Activated naive CD4-positive, alpha-beta T cell treated with anti-CD3 and anti-CD28 coated beads for 36 hours (primary cell): ENCODE data around the gene GJB3. TPM values are rescaled to one million over a fixed set of nuclear protein-coding genes. Genes with fewer than 3 reads are reported as not detected.
"Not testable (repeated sequence)": the region's sequence is repeated elsewhere in the genome, so short reads cannot be mapped to it uniquely, and the experiment has no call there.

Source experiments
- CTCF ChIA-PET: fragments of 350-600 bp; sonication (Branson Sonifier 250); formaldehyde crosslinking; loops from one replicate; lab custom pipeline; 2021; ENCODE audit warnings: antibody characterized with exemption; lab: Charles Lee
- DNase-seq: peaks from one replicate; pipeline ENCODE4 v3.0.0-alpha.2; 2020
- H3K27ac Mint-ChIP-seq: one replicate; pipeline ENCODE4 v1.8.0; 2021; ENCODE audit warnings: mild to moderate bottlenecking, mixed read lengths
- H3K27me3 Mint-ChIP-seq: one replicate; pipeline ENCODE4 v1.8.0; 2021; ENCODE audit warnings: low read depth, mixed read lengths
- H3K36me3 Mint-ChIP-seq: one replicate; pipeline ENCODE4 v1.8.0; 2021; ENCODE audit warnings: low read depth, mixed read lengths
- H3K4me1 Mint-ChIP-seq: one replicate; pipeline ENCODE4 v1.8.0; 2021; ENCODE audit warnings: low read depth, mixed read lengths
- H3K4me3 Mint-ChIP-seq: one replicate; pipeline ENCODE4 v1.8.0; 2021; ENCODE audit warnings: mild to moderate bottlenecking, moderate library complexity, mixed read lengths
- H3K9me3 Mint-ChIP-seq: one replicate; pipeline ENCODE4 v1.8.0; 2021; ENCODE audit warnings: mixed read lengths
- intact Hi-C: fragments of 100-400 bp; cut with micrococcal nuclease; formaldehyde crosslinking; loops from one replicate; pipeline ENCODE4 v1.15.1; 2023
- total RNA-seq, 2 experiments: library from RNA; stranded (reverse); gene quantifications; one replicate each; pipeline ENCODE4 v1.2.3, GENCODE V29; 2021

GJB3 gene
- total RNA-seq, 2 experiments from 2014 or later: not detected

DNA sequence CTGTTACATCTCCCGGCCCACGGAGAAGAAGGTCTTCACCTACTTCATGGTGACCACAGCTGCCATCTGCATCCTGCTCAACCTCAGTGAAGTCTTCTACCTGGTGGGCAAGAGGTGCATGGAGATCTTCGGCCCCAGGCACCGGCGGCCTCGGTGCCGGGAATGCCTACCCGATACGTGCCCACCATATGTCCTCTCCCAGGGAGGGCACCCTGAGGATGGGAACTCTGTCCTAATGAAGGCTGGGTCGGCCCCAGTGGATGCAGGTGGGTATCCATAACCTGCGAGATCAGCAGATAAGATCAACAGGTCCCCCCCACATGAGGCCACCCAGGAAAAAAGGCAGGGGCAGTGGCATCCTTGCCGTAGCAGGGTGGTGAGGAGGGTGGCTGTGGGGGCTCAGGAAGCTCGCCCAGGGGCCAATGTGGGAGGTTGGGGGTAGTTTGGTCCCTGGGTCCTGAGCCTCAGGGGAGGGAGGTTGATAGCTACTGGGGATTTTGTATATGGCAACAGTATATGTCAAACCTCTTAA lies 19.2 kb upstream of the GJB3 start:
- intact Hi-C loops: no loop called here
- H3K36me3 Mint-ChIP-seq: no peaks in the 10 kb centered on the region
- peaks cover 2% of the 10 kb centered on the region for H3K27me3 Mint-ChIP-seq
- DNase-seq: no peak
- CTCF ChIA-PET: no interaction called here
- H3K9me3 Mint-ChIP-seq: no peaks in the 10 kb centered on the region
- H3K4me1 Mint-ChIP-seq: no peaks in the 10 kb centered on the region
- H3K4me3 Mint-ChIP-seq: no peak overlapping the region
- H3K27ac Mint-ChIP-seq: no peak overlapping the region

DNA sequence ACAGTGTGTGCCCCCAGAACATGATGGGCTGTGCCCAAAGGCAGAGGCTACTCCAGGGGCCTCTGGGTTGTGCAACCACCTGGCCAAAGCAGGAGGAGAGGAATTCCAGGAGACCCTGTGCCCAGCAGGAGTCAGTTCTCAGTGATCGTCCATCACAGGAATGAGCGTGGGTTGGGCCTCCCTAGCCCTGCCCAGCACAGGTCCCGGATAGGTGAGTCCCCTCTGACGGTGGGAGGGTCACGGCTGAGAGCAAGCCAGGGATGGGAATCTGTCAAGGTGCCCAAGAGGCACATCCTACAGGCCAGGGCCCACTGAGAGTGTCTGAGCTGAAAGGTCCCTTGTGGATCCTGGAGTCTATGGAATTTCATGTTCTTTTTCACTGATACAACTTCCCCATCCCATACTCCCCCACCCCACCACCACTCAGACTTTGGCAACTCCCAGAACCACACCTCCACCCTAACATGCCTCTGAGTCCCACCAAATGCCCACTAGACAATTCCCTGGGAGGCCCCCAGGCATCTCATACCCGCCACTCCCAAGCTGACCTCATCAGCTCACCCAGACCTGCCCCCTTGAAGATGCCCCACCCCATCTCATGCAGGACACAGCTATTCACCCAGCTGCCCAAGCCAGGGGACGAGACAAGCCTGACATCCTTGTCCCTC lies 18.4 kb upstream of the GJB3 start:
- Mint-ChIP-seq H3K4me1 (no peaks in the 10 kb centered on the region), H3K27ac (no peak overlapping the region), H3K27me3 (peaks cover 2% of the 10 kb centered on the region), H3K9me3 (no peaks in the 10 kb centered on the region), H3K36me3 (no peaks in the 10 kb centered on the region), H3K4me3 (no peak overlapping the region)
- DNase-seq: no peak
- CTCF ChIA-PET: no interaction called here
- intact Hi-C loops: no loop called here

DNA sequence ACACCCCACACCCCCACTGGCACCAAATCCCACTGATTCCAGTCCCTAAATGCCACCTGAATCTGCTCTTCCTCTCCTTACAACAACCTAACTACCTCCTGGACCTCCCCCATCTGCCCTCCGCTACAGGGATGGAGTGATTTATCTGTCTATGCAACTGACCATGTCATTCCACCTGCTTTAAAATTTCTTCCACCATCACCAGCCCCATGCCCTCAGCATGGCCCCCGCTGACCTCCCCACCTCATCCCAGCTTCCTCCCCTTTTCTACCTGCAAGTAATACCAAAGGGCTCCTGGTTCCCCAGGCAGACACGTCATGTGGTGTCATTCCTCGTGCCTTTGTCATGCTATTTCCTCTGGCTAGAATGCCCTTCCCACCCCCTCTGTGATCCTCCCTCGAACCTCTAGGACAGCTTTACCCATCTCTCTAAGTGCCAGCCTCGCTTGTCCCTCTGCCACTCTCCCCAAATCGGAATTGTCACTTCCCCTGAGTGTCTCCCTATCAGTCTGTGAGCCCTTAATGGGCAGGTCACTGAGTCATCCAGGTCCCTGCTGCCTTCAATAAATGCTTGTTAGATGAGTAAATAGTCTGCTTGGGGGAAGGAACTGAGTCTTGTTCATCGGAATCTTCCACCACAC lies 17.8 kb upstream of the GJB3 start:
- Mint-ChIP-seq H3K27me3 (peaks cover 2% of the 10 kb centered on the region), H3K4me3 (no peak overlapping the region), H3K27ac (no peak overlapping the region), H3K9me3 (no peaks in the 10 kb centered on the region), H3K4me1 (no peaks in the 10 kb centered on the region), H3K36me3 (no peaks in the 10 kb centered on the region)
- CTCF ChIA-PET: no interaction called here
- intact Hi-C loops: no loop called here
- no peak for DNase-seq

DNA sequence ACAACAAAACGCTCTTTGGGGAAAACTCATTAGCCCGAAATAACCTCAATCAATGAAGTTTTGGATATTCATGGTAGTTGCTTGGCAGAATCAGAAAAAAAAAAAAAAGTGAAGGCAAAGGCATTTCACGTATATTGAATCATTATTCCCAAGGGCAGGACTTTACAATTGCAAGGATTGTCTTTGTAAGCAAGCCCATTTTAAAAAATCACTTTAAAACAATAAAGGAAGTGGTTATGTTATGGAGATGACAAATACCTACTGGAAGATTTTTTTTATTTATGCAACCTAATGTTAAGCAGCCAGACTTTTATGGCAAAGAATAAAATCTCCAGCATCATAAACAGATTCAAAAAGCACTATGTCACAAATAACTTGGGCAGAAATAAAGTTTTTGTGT lies 12.2 kb upstream of the GJB3 start:
- CTCF ChIA-PET: no interaction called here
- Mint-ChIP-seq H3K36me3 (no peaks in the 10 kb centered on the region), H3K9me3 (no peaks in the 10 kb centered on the region), H3K27ac (no peak overlapping the region), H3K27me3 (no peaks in the 10 kb centered on the region), H3K4me1 (no peaks in the 10 kb centered on the region), H3K4me3 (no peak overlapping the region)
- no peak for DNase-seq
- intact Hi-C loops: no loop called here

DNA sequence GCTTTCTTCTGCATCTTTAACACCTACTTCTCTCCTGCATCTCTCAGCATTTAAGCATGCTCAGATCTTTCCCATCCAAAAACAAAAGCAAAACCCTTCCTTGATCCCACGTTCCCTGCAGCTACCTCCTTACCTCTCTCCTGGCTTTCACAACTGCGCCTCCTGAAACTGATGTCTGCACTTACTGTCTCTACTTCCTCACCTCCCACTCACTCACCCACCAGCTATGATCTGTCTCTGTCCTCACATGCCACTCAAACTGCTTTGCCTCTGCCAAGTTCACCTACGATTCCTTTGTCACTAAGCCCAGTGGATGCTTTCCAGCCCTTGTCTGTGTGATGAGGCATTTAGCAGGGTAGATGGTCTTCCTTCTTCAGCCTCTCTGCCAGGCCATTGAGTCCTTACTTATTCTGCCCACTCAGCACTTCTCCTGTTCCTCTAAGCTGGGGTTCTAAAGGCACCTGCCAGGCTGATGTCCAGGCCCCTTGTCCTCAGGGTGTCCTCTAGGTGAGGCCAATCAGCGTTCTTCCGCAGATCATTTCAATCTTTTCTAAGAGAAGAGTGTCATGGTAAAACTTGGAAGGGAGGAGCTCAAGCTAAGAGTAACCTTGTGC lies 10.0 kb upstream of the GJB3 start:
- DNase-seq: no peak
- H3K9me3 Mint-ChIP-seq: no peaks in the 10 kb centered on the region
- no peaks in the 10 kb centered on the region for H3K27me3 Mint-ChIP-seq
- H3K36me3 Mint-ChIP-seq: no peaks in the 10 kb centered on the region
- CTCF ChIA-PET: interaction anchor here (0.9 kb wide), 1 partner anchor 16 kb away, joined by 3 read pairs; no protein-coding TSS in a partner anchor
- H3K4me3 Mint-ChIP-seq: no peak overlapping the region
- intact Hi-C loops: no loop called here
- H3K4me1 Mint-ChIP-seq: no peaks in the 10 kb centered on the region
- H3K27ac Mint-ChIP-seq: no peak overlapping the region

GRCh38 chr1:34771573-34772371 lies 9.2 kb upstream of the GJB3 start:
- intact Hi-C loops: no loop called here
- CTCF ChIA-PET: interaction anchor here (0.9 kb wide), 1 partner anchor 15 kb away, joined by 3 read pairs; no protein-coding TSS in a partner anchor
- H3K27ac Mint-ChIP-seq: no peak overlapping the region
- DNase-seq: no peak
- no peak overlapping the region for H3K4me3 Mint-ChIP-seq
- no peaks in the 10 kb centered on the region for H3K27me3 Mint-ChIP-seq
- H3K9me3 Mint-ChIP-seq: no peaks in the 10 kb centered on the region
- no peaks in the 10 kb centered on the region for H3K4me1 Mint-ChIP-seq
- no peaks in the 10 kb centered on the region for H3K36me3 Mint-ChIP-seq

DNA sequence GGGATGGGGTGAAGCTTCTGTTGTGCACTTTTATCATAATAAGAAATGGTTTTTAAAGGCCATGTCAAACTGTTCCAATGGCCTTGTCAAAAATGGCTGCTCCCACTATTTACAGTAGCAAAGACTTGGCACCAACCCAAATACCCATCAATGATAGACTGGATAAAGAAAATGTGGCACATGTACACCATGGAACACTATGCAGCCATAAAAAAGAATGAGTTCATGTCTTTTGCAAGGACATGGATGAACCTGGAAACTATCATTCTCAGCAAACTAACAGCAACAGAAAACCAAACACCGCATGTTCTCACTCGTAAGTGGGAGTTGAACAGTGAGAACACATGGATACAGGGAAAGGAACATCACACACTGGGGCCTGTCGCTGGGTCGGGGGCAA lies 7.9 kb upstream of the GJB3 start:
- H3K4me3 Mint-ChIP-seq, intact Hi-C loops, DNase-seq, H3K36me3 Mint-ChIP-seq, H3K9me3 Mint-ChIP-seq, H3K27ac Mint-ChIP-seq, H3K4me1 Mint-ChIP-seq, H3K27me3 Mint-ChIP-seq: not testable (repeated sequence)
- CTCF ChIA-PET: interaction anchor here (1.2 kb wide), 1 partner anchor 13 kb away, joined by 3 read pairs; no protein-coding TSS in a partner anchor

DNA sequence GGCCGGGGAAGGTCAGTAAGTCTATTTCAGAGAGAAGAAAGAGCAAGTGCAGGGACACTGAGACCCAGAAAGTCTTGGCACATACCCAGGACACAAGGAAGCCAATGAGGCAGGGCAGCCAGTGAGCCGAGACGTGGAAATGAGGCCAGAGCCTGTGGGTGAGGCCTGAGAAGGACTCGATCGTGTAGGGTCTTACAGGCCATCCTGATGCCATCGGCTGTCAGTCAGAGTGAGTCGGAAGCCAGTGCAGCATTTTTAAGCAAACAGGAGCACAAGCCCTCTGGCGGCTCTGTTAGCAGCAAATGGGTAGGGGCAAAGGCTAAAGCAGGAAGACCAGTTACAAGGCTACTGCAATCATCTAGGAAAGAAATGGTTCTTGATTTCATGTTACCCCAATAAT lies 6.1 kb upstream of the GJB3 start:
- intact Hi-C loops: no loop called here
- CTCF ChIA-PET: no interaction called here
- Mint-ChIP-seq H3K27ac (no peak overlapping the region), H3K27me3 (peaks cover 15% of the 10 kb centered on the region), H3K4me1 (no peaks in the 10 kb centered on the region), H3K36me3 (no peaks in the 10 kb centered on the region), H3K4me3 (no peak overlapping the region), H3K9me3 (no peaks in the 10 kb centered on the region)
- no peak for DNase-seq

- Mint-ChIP-seq H3K27me3 (peaks cover 24% of the 10 kb centered on the region), H3K9me3 (no peaks in the 10 kb centered on the region), H3K4me1 (no peaks in the 10 kb centered on the region), H3K4me3 (no peak overlapping the region), H3K36me3 (no peaks in the 10 kb centered on the region), H3K27ac (no peak overlapping the region)
- CTCF ChIA-PET: no interaction called here
- intact Hi-C loops: no loop called here
- no peak for DNase-seq
These were observed 4.1 kb upstream of the GJB3 start for GRCh38 chr1:34776911-34777310.

DNA sequence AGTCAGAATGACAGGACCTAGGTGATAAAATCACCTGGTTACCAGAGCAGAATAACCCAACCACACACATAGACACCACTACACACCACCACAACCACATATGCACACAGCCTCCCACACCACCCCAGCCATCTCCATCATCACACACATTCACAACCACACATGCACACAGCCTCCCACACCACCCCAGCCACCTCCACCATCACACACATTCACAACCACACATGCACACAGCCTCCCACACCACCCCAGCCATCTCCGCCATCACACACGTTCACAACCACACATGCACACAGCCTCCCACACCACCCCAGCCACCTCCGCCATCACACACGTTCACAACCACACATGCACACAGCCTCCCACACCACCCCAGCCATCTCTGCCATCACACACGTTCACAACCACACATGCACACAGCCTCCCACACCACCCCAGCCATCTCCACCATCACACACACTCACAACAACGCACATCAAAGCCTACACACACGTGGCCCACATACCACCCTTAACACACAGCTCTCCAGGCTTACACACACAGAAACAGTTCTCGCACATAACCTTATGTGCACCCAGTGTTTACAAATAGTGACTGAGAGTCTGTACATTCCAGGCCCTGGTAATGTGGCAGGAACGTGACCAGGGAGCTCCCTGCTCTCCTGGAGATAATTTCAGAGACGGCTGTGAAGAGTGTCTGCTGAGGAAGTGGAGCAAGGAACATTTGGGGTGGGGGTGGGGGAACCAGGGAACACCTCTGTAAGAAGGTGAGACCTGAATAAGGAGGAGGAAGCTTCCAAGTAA lies 3.3 kb upstream of the GJB3 start:
- Mint-ChIP-seq H3K27ac (no peak overlapping the region), H3K4me3 (no peak overlapping the region), H3K9me3 (no peaks in the 10 kb centered on the region), H3K36me3 (no peaks in the 10 kb centered on the region), H3K4me1 (no peaks in the 10 kb centered on the region), H3K27me3 (peaks cover 32% of the 10 kb centered on the region)
- CTCF ChIA-PET: no interaction called here
- DNase-seq: no peak
- intact Hi-C loops: no loop called here

DNA sequence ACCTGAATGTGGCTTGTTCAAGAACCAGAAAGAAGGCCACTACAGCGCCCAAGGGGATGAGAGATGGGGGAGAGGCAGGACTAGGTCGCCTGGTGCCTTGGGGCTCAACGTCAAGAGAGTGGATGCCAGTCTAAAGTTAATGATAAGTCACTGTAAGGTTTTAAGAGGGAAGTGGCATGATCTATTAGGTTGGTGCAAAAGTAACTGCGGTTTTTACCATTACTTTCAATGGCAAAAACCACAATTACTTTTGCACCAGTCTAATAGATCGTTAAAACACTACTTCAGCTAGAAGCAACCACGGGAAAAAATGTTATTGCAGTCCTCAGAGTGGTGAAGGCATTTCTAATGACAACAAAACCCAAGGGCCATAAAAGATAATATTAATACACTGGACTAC lies 2.6 kb upstream of the GJB3 start:
- Mint-ChIP-seq H3K27ac (no peak overlapping the region), H3K27me3 (peaks cover 33% of the 10 kb centered on the region), H3K36me3 (no peaks in the 10 kb centered on the region), H3K9me3 (no peaks in the 10 kb centered on the region), H3K4me3 (no peak overlapping the region), H3K4me1 (no peaks in the 10 kb centered on the region)
- intact Hi-C loops: no loop called here
- CTCF ChIA-PET: interaction anchor here (0.7 kb wide), 1 partner anchor 160 kb away, joined by 3 read pairs; no protein-coding TSS in a partner anchor
- no peak for DNase-seq
